IPS-NIHi7 (cell line): Measurements from ENCODE around the gene AGR3.
A peak's percentile ranks its signal among the peaks of the same experiment; 100 is the strongest.
"Not testable (repeated sequence)": the region's sequence is repeated elsewhere in the genome, so short reads cannot be mapped to it uniquely, and the experiment has no call there.

Source experiments
- DNase-seq: peaks from one replicate; pipeline ENCODE4 v3.0.0; 2012; ENCODE audit warnings: mixed read lengths; ENCODE audit errors: extremely low spot score

Gene AGR3

DNA sequence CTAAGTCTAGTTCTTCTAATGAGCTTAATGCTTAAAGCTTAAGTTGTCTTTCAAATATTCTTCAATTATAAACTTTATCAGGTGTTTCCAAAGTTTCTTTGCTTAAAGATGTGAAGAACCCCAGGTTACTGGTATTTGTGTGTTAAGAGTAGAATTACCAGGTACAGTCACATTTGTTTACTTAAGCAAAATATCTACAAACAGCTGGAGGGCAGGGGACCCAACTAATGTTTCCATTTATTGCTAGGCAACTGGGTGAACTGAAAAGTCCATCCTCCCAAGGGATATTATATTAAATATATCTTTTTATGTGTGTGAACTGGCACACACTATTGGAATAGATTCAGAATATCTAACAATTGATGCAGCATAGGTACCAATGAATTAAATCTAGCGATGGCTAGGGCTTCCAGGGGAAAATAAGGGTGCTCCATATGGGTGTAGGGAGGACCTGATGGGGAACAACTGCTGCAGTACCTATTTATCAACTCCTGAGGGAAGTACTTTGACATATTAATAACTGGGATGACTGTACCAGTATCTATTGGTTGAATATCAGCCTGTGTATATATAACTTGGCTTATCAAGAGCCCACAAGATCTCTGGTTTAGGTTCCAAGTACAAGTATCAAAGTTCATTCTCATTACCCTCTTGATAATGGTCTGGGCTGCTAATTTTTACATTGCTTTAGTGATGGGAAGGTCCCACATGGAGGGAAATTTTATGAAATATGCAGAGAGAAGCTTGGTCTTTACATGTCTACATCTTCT is 10.3 kb upstream of the AGR3 start:
- no peak for DNase-seq

DNA sequence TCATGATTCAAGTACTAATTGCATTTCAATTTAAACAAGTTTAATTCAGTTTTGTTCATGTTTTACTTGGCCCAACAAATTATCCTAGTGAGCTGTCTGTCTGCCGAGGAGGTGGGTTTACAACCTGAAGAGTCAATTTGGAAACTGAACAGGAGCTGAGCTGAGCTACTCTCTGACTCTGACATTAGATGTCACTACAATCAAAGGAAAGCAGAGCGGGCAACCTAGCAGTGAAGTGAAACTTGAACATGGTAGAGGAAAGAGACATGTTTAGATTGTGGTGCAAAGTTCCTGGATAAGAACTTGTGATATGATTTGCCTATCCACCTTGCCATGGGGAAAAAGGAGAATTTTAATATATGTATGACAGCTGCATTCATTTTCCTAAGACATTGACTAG is 9.6 kb upstream of the AGR3 start:
- peak; percentile 41 for DNase-seq

DNA sequence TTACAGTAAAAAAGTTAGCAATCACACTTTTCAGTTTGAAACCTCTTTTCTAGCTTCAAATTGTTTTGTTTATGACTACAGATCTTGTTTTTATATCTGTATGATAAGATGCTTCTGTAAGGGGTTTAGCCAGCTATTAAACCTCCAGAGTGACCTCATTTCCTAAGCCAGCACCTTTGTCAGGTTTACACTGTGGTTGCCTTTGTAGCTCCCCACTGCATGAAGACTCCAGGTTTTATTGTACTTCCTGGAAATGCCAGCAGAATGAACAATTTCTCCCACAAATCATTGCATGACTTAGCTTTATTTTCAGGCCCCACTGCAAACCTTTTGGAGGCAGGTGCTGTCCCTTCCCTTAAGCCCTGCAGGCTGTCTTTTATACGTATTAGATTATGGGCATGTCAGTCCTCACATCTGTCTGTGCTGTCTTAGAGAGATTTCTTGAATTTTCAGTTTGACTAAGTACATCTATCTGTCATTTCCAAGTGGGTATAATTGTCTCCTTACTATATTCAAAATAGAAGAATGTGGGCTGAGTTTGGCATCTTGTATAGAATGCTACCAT is 8.2 kb upstream of the AGR3 start:
- no peak for DNase-seq

DNA sequence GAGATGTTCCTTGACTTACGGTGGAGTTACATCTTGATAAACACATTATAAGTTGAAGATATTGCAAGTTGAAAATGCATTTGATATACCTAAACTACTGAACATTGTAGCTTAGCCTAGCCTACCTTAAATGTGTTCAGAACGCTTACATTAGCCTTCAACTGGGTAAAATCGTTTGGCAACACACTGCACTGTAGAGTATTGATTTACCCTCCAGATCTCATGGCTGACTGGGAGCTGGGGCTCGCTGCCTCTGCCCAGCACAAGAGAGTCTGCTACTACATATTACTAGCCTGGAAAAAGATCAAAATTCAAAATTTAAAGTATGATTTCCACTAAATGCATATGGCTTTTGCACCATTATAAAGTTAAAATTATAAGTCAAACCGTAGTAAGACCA is 7.5 kb upstream of the AGR3 start:
- no peak for DNase-seq

DNA sequence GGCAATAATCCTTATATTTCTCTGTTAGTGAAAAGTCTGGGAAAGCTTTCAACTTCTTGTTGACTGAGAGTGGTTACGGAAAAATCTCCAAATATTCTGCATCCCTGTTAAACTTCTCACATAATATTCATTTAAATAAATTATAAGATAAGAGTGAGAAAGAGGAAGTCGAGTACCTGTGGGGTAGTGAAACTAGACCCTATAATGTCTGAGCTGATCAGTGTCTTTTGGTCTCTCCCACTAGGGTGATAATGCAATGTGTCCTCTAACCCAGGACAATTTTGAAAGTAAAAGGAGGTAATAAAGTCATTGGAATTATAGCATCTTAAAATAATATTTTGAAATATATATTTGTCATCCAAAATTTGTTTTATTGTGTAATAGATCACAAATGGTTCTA is 2.1 kb upstream of the AGR3 start:
- DNase-seq, result no peak

DNA sequence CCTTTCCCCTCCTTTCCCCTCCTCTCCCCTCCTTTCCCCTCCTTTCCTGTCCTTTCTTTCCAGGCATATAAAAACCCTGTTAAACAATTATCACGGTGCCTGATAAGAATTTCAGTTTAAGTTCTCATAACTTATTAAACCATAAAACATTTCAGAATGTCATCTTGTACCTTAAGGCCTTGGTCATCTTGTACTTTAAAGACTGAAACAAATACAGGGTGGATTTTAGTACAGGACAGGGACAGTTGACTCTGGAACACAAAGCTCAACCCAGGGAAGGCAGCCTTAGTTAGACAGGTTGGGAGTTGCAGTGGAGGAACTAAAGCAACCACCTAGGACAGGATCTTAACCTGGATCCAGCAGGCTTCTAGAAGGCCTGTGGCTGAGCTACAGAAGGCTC is 1.2 kb downstream of the AGR3 start:
- DNase-seq, result no peak

DNA sequence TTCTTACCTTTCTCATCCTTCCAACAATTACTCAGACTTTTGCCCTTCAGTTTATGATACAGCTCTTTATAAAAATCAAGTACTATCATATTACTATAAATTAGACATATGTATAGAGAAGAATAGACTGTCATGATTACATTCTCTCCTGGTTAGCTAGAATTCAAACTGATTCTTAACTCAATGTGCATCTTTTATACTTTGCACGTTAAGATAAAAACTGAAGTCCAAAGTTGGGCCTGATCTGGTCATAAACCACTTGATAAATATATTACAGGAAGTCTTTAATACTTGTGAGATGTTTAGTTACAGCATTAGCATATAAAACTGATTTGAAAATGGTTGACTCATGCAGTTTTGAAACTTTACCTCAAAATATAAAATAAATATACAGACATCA is 2.6 kb downstream of the AGR3 start:
- DNase-seq, result no peak

DNA sequence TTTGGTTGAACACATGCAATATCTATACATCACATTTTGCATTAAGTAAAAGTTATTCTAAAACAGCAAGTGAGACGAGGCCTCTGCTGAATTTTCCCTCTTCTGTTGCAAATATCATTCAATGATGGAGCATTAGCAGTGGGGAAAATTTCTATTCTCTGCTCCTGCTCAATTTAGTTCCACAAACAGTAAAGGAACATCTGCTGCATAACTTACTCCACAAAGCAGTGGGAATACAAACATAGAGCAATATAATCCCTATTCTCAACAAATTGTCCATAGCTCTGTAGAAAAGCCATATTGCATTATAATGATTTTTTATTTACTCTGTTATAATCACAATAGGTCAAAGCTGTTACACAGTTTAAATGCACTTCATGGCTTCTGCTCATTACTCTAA is 5.9 kb downstream of the AGR3 start:
- DNase-seq, result no peak

DNA sequence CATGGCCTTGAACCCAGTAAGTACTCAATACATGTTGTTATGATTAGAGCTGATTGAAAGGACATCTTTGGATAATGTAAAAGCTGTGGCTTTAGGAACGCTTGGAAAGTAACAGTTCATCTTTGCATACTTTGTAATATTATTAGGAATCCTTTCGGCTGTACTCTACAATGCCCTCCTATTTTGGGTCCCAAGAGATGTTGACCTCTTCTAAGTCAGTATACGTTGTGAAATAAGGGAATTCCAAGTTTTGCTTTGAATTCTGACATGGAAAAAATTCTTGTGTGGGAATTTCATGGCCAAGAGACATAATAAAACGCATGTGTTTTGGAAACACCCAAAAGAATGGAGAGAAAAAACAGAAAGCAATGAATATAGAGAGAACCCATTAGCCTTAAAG is 7.7 kb downstream of the AGR3 start:
- DNase-seq, result no peak

DNA sequence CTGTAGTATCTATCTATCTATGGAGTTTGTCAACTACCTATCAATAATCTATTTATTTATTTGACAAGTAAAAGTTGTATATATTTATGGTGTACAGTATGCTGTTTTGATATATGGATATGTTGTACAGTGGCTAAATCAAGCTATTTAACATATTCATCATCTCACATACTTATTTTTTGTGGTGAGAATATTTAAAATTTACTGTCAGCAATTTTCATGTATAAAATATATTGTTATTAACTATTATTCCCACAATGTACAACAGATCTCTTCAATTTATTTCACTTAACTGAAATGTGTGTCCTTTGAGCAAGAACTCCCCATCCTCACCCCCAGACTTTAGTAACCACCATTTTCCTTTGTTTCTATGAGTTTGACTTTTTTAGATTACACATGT is 14.5 kb downstream of the AGR3 start:
- no peak for DNase-seq

DNA sequence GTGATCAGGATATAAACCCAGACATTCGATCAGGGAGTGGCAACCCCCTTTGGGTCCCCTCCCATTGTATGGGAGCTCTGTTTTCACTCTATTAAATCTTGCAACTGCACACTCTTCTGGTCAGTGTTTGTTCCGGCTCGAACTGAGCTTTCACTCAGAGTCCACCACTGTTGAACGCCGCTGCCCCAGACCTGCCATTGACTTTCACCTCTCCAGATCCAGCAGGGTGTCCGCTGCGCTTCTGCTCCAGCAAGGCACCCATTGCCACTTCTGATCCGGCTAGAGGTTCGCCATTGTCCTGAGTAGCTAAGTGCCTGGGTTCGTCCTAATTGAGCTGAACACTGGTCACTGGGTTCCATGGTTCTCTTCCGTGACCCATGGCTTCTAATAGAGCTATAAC is 28.6 kb downstream of the AGR3 start:
- not testable (repeated sequence) for DNase-seq

DNA sequence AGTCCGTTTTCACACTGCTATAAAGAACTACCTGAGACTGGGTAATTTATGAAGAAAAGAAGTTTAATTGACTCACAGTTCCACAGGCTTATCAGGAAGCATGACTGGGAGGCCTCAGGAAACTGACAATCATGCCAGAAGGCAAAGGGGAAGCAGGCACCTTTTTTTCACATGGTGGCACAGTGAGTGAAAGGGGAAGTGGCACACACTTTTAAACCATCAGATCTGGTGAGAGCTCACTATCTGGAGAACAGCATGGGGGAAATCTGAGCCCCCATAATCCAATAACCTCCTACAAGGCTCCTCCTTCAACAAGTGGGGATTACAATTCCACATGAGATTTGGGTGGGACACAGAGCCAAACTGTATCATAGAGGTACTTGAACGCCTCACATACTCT is 30.0 kb downstream of the AGR3 start:
- no peak for DNase-seq

DNA sequence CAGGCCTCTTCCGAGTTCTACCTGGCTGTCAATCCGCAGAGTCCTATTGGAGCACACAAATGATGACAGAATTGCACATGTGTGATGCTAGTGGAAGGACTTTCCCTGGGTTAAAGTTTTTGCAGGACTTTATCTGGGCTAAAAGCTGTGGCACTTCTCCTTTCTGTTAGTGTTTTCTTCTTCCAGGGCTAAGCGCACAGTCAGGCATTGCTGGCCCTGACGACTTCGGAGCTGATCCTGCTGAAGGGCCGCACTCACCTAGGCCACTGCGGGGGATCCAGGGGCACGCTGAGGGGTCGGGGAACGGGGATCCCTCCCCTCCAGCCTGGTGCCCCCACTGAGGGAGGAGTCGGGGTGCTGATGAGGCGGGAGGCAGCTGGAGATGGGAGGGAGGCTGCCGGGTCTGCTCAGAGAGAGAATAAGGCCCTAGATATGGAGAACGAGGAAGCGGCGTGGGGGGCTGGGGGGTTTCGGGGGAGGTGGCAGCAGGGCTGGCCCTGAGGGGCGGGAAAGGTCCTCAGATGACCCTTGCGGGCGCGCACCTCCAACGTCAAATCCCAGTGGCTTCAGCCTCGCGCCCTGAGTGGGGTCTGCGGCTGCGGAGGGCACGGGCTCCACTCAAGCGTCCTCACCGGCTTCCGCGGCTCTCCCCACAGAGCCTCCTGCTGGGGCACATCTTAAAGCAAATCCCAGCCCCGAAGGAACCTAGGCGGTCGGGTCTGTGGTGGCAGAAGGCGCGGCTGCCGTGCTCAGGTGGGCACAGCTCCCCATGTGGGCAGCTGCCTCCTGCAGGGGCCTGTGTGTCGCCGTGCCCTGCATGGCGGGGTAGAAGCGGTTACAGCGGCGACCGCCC is 30.9 kb downstream of the AGR3 start:
- no peak for DNase-seq

DNA sequence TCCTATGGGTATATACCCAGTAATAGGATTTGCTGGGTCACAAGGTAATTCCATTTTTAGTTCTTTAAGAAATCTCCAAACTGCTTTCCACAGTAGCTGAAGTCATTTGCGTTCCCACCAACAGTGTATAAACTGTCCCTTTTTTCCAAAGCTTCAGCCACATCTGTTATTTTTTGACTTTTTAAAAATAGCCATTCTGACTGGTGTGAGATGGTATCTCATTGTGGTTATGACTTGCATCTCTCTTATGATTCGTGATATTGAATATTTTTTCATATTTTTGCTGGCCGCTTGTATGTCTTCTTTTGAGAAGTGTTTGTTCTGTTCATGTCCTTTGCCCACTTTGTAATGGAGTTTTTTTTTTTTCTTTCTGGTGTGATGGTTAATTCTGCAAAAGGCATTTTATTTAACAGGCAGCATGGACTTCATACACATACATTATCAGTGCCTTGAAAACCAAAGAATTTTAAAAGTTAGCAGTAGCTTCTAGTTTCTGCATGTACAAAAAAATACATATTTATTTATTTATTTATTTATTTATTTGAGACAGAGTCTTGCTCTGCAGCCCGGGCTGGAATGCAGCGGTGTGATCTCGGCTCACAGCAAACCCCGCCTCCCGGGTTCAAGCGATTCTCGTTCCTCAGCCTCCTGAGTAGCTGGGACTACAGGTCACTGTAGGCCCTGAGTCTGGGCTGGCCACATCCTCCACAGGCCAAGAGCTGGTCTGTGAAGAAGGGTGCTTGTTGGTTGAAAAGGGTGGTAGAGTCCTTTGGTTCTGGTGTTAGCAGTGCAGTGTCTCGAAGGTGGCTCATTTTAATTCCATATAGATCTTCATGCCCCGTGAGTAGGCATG is 32.3 kb downstream of the AGR3 start:
- DNase-seq, result no peak

DNA sequence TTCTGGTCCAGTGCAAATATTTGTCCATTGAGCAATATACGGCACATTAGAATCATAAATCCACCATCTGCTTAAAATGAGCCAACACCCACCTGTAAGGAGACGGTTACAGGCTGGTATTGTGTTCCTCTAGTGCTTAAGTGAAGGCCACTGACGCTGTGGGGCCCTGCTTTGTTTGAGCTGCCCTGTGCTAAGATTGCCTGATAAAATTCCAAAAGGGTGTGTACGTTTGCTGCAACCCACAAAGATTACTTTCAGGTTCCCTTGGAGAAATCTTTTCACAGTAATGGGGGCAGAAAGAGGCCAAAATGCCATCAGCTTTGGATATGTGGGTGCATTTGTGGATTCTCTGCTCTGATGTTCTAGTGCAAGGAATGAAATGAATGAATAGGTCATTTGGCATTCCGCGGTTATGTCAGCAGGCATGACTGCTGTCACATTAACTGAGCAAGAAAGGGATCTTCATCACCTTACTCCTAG is 34.4 kb downstream of the AGR3 start:
- DNase-seq, result peak; percentile 12

DNA sequence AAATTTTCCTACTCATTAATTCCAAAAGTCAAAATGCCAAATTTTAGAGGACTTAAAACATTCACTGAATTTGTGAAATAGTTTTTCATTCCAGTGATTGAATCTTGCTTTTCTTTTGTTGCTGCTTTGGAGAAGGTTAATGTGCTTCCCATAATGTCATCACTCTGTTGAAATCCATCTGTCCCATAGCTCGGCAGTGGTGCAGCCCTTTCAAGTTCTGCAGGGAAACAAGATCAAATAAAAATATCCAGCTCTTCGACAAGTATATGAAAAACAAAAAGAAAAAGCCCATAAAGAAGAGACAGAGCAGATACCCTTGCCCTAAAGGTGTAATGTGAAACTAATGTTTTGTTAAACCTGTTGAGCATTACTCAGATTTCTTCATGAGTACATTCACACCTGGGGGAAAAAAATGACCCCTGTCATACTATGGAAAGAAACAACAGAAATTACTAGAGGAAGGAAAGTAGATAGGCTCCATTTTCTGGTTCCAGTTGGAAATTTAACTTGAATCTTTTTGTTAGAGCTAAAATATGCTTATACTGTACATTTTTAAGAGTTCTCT is 35.1 kb downstream of the AGR3 start:
- no peak for DNase-seq

DNA sequence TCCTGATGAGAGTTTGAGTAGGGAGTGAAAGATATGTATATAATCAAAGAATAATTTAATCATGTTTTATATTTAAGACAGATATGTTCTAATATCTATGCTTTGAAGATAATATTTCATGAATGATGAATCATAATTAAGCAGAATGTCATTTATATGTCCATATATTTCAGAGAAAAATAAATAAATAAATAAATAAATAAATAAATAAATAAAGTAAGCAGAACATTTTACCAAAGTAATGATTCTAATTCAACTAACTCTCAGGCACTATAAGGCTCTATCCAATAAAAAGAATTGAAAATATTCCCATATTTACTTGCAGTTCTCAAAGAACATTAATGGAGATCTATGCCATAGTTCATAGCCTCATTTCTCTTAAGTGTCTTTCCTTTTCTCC is 36.0 kb downstream of the AGR3 start:
- no peak for DNase-seq

DNA sequence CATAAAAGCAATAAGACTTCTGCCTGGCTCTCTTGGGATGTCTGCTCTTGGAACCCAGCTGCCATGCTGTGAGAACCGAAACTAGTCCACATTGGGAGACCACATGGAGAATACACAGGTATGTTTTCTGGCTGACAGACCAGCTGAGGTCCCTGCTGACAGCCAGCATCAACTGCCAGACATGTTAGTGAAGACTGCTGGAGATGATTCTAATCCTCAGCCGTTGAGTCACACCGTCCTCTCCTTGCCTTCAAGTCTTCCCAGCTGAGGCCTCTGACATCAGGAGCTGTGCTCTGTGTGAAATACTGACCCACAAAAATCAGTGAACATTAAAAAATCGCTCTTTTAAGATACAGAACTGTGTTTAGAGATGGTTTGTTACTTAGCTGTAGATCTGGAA is 40.1 kb downstream of the AGR3 start:
- no peak for DNase-seq

DNA sequence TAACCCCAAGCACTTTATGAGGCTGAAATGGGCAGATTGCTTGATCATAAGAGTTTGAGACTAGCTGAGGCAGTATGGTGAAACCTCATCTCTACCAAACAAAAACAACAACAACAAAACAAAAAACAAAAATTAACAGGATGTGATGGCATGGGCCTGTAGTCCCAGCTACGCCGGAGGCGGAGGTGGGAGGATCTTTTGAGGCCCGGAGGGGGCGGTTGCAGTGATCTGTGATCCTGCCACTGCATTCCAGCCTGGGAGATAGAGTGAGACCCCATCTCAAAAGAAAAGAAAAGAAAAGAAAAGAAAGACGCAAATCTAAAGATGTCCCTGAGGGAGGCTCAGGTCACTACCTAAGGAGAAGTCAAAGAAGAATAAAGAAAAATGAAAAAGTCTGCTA is 41.7 kb downstream of the AGR3 start:
- DNase-seq, result no peak

DNA sequence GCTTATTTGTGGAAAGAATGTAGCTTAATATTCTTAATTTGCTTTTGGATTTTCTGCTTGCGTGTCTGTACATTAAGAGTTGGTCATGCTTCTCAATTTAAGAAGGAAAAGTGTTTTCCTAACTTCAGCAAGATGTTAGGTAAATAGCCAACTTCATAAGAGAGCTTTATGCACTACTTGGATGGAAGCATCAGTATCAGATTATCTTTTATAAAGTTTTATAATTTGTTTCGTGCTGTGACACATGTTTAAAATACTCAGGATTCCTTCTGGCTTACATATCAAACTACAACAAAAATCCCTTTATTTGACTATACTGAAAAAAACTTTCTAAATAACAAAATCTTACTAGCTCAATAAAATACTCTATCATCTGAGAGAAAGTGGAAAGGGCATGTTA is 42.1 kb downstream of the AGR3 start:
- DNase-seq, result no peak

DNA sequence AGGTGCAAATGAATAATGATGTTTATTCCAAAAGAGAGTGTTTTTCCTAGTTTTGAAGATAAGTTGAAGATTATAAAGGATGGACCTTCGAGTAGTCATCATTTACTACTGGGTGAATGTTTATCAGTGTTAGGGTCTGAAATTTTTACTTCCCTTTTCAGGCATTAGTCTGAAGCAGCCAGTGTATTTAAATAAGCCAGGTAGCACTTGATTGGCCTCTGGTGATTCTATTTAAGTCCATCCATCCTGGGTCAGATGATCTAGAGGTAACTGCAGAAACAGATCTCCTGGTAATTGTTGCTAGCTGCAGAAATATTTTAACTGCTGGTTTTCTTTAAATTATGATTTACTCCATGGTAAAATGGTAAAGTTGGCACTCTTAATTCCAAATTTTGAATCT is 42.9 kb downstream of the AGR3 start:
- DNase-seq, result no peak

DNA sequence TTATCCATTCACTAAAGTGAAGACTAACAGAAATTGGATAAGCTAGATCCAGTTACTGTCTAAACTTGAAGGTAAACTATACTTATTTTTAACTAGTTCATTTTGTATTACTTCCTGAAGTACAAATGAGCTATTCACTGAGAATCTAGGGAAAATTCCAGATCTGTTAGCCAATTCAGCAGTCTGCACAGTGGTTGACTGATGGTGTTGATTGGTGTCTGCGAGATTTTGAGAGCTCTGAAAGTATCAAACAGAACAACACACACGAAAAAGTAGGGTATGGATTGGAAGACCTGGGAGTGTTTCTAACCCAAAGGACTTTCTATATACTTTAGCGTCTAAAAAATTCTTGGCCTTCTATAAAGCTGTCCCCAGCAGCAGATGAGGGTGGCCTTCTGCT is 43.4 kb downstream of the AGR3 start:
- no peak for DNase-seq
